Astrocyte of the spinal cord (primary cell): ENCODE measurements around the gene CC2D1B.
"Not testable (repeated sequence)": the region's sequence is repeated elsewhere in the genome, so short reads cannot be mapped to it uniquely, and the experiment has no call there.

Source experiments
- DNase-seq: peaks from one replicate; pipeline ENCODE4 v3.0.0; 2011; ENCODE audit warnings: low read depth, low spot score
- H3K4me3 ChIP-seq: 2 replicates; pipeline ENCODE4 v1.5.1; 2011; ENCODE audit warnings: low read depth, mild to moderate bottlenecking, low read length, moderate library complexity
- in situ Hi-C: cut with HindIII; loops from 2 replicates; pipeline ENCODE4 v1.10.0; 2017; ENCODE audit warnings: low sequenced_read_pairs
- TF ChIP-seq, protein P1 (sequence below): IDR thresholded peaks from 2 replicates; pipeline ENCODE4 v1.5.1; 2012; ENCODE audit warnings: low read depth, mild to moderate bottlenecking, low read length, inconsistent platforms

Gene CC2D1B

DNA sequence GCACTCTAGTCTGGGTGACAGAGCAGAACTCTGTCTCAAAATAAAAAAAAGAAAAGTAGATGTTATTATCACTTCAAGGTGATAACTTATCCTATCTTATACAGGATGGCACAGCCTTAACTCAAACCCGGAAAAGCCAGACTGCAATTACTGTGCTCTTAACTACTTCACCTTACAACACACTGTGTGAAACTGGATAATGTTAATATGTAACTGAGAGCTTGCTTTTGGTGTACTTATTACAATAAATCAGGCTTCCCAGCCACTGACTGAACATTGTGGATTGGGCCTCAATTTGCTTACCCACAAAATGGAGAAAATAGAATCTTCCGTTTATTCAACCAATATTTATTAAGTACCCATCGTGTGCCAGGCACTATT, 36.8 kb upstream of the CC2D1B start:
- in situ Hi-C loops = no loop called here
- H3K4me3 ChIP-seq = peak overlapping the region; percentile 72
- TF ChIP-seq, protein P1, sequence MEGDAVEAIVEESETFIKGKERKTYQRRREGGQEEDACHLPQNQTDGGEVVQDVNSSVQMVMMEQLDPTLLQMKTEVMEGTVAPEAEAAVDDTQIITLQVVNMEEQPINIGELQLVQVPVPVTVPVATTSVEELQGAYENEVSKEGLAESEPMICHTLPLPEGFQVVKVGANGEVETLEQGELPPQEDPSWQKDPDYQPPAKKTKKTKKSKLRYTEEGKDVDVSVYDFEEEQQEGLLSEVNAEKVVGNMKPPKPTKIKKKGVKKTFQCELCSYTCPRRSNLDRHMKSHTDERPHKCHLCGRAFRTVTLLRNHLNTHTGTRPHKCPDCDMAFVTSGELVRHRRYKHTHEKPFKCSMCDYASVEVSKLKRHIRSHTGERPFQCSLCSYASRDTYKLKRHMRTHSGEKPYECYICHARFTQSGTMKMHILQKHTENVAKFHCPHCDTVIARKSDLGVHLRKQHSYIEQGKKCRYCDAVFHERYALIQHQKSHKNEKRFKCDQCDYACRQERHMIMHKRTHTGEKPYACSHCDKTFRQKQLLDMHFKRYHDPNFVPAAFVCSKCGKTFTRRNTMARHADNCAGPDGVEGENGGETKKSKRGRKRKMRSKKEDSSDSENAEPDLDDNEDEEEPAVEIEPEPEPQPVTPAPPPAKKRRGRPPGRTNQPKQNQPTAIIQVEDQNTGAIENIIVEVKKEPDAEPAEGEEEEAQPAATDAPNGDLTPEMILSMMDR = no peak
- DNase-seq = no peak

DNA sequence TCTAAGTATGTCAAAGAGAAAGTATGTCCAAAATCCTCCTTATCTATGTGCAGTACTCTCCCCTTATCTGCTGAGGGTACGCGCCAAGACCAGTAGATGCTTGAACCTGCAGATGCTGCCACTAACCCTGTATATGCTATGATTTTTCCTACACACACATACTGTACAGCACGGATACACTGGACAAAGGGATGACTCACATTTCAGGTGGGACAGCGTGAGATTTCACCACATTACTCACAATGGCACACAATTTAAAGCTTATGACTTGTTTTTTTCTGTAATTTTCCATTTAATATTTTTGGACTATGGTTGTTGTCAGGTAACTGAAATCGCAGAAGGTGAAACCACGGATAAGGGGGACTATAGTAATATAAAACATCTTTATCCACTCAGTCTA, 34.1 kb upstream of the CC2D1B start:
- in situ Hi-C loops = no loop called here
- H3K4me3 ChIP-seq = no peak overlapping the region
- TF ChIP-seq, protein P1 = no peak
- no peak for DNase-seq

DNA sequence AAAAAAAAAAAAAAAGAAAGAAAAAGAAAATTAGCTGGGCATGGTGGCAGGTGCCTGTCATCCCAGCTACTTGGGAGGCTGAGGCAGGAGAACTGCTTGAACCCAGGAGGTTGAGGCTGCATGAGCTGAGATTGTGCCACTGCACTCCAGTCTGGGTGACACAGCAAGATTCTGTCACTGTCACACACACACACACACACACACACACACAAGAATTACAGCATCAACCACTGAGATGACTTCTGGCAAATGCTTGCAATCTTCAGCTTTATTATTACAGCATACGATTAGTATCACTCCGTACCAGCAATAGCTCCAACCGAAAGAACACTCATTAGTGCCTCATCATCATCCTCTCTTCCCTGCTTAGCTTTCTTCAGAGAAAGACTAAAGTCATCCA, 33.6 kb upstream of the CC2D1B start:
- TF ChIP-seq, protein P1 = no peak
- no peak overlapping the region for H3K4me3 ChIP-seq
- in situ Hi-C loops = no loop called here
- DNase-seq = no peak

DNA sequence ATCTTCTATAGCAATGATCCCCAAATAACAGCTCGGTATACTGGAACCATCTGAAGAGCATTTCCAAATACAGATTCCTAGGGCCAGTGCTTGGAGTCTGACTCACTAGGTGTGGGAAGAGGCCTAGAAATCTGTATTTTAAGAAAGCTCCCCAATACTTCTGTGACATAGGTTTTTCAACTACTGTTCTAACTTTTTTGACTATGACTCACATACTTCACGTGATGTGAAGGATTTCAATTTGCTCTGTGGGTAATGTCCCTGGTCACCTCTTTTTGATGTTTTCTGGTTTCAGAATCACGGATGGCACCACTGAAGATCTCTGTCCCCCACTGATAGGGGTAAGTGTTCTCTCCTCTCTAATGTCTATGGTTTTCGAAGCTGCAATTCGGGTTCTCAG, 27.2 kb upstream of the CC2D1B start:
- TF ChIP-seq, protein P1 = no peak
- in situ Hi-C loops = no loop called here
- H3K4me3 ChIP-seq = no peak overlapping the region
- no peak for DNase-seq

DNA sequence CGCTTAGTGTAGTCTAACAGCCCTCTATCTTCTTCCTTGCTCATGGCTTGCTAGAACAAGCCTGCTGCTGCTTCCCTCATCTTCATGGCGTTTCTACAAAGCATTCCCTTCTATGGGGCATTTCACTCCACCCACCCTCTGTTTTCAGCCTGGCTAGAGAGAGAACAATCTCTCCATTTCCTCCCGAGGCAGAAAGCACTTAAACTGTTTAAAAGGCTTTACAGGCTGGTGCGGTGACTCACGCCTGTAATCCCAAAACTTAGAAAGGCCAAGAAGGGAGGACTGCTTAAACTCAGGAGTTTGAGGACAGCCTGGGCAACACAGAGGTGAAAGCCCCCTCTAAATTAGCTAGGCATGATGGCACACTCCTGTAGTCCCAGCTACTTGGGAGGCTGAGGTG, 20.5 kb upstream of the CC2D1B start:
- DNase-seq = no peak
- no peak overlapping the region for H3K4me3 ChIP-seq
- TF ChIP-seq, protein P1 = no peak
- in situ Hi-C loops = no loop called here

DNA sequence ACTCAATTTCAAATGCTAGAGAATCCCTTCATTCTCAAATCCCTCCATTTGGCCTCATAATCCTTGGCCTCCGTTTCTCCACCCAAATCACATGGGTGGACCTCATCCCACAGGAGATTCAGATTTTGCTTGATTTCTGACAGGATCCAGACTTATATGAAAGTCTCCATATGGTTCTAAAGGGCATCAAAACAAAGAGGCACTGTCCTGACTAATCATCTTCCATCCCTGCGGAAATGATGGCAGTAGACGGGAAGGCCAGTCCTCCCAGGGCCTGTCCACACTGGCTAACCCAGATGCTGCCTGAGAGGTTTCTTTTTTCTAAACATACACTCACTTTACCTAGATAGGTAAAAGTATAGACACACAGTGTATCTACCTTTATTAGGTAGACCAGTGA, 19.4 kb upstream of the CC2D1B start:
- in situ Hi-C loops = no loop called here

DNA sequence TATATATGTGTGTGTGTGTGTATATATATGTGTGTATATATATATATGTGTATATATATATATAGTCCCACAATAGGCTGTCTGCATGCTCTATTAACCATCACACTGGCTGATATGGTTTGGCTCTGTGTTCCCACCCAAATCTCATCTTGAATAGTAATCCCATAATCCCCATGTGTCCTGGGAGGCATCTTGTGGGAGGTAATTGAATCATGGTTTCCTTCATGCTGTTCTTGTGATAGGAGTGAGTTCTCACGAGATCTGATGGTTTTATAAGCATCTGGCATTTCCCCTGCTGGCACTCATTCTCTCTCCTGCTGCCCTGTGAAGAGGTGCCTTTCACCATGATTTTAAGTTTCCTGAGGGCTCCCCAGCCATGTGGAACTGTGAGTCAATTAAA, 3.8 kb upstream of the CC2D1B start:
- DNase-seq, H3K4me3 ChIP-seq, in situ Hi-C loops: not testable (repeated sequence)

More for the DNA sequence above, 19.4 kb upstream of the CC2D1B start:
- TF ChIP-seq, protein P1 = no peak
- no peak for DNase-seq
- no peak overlapping the region for H3K4me3 ChIP-seq
